ENCODE measurements around the gene CPD. TPM values are rescaled to one million over a fixed set of nuclear protein-coding genes. Genes with fewer than 3 reads are reported as not detected.
A peak's percentile ranks its signal among the peaks of the same experiment; 100 is the strongest.

Gene CPD
- total and polyA plus RNA-seq, 2 of the 13 experiments (the other 11 are each of a cell fraction or from before 2014, with no cell fraction given), result 46.1 to 72.3 TPM

DNA sequence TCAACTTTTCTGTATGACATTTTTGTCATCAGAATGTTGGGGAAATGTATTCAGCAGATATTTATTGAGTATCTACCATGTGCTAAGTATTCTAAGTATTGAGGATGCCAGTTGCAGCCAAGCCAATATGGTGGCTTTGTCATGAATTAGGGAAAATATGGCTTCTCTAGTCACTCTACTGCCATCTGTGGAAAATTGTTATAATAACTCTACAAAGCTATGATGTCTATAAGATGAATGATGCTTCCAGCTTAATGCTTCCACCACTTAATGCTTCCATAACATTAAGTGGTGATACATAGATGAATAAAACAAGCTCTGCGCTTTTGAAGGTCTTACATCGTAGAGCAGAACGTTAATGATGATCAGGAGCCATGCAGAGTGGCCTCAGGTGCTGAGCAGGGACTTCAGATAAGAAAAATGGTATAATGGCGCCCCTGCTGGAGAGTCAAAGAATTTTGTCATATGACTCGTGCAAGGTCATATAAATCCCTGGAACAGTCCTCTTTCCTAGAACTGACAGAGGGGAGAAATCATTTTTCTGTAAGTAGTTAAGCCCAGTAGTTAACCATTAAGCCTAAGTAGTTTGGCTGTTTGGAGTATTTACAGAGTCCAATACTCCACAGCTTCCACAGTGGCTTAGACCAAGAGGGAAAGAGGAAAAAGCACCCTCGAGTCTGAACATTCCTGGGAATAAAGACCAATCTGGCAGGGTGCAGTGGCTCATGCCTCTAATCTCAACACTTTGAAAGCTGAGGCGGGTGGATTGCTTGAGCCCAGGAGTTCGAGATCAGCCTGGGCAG, 42.2 kb upstream of the CPD start (continued):
- TF ChIP-seq, protein P1, sequence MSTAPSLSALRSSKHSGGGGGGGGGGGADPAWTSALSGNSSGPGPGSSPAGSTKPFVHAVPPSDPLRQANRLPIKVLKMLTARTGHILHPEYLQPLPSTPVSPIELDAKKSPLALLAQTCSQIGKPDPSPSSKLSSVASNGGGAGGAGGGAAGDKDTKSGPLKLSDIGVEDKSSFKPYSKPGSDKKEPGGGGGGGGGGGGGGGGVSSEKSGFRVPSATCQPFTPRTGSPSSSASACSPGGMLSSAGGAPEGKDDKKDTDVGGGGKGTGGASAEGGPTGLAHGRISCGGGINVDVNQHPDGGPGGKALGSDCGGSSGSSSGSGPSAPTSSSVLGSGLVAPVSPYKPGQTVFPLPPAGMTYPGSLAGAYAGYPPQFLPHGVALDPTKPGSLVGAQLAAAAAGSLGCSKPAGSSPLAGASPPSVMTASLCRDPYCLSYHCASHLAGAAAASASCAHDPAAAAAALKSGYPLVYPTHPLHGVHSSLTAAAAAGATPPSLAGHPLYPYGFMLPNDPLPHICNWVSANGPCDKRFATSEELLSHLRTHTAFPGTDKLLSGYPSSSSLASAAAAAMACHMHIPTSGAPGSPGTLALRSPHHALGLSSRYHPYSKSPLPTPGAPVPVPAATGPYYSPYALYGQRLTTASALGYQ (CRISPR knock-in tag; IDR thresholded peaks at IDR 0.05), result peak; percentile 58; the same call in 1 of the 2 replicates
- TF ChIP-seq, protein P2, sequence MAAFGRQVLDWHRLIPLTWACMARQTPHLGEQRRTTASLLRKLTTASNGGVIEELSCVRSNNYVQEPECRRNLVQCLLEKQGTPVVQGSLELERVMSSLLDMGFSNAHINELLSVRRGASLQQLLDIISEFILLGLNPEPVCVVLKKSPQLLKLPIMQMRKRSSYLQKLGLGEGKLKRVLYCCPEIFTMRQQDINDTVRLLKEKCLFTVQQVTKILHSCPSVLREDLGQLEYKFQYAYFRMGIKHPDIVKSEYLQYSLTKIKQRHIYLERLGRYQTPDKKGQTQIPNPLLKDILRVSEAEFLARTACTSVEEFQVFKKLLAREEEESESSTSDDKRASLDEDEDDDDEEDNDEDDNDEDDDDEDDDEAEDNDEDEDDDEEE (CRISPR knock-in tag; IDR thresholded peaks at IDR 0.05), result no peak
- no peak for TF ChIP-seq ZFP41 (CRISPR knock-in tag; IDR thresholded peaks at IDR 0.05; ENCODE audit: borderline replicate concordance)
- TF ChIP-seq MXD1 (CRISPR knock-in tag; IDR thresholded peaks at IDR 0.05), result no peak
- TF ChIP-seq, protein P3, sequence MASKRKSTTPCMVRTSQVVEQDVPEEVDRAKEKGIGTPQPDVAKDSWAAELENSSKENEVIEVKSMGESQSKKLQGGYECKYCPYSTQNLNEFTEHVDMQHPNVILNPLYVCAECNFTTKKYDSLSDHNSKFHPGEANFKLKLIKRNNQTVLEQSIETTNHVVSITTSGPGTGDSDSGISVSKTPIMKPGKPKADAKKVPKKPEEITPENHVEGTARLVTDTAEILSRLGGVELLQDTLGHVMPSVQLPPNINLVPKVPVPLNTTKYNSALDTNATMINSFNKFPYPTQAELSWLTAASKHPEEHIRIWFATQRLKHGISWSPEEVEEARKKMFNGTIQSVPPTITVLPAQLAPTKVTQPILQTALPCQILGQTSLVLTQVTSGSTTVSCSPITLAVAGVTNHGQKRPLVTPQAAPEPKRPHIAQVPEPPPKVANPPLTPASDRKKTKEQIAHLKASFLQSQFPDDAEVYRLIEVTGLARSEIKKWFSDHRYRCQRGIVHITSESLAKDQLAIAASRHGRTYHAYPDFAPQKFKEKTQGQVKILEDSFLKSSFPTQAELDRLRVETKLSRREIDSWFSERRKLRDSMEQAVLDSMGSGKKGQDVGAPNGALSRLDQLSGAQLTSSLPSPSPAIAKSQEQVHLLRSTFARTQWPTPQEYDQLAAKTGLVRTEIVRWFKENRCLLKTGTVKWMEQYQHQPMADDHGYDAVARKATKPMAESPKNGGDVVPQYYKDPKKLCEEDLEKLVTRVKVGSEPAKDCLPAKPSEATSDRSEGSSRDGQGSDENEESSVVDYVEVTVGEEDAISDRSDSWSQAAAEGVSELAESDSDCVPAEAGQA (IDR thresholded peaks at IDR 0.05; ENCODE audit: low read depth), result no peak
- TF ChIP-seq, protein P3 (CRISPR knock-in tag; IDR thresholded peaks at IDR 0.05; ENCODE audit: borderline replicate concordance), result no peak
- peak; percentile 93; the same call in 1 of the 2 replicates for TF ChIP-seq ARID3A (IDR thresholded peaks at IDR 0.05; ENCODE audit: low read depth, low read length)
- 0 out of 2 replicates have a peak, but pooled peaks have one; percentile 28 for TF ChIP-seq HOXD1 (CRISPR knock-in tag; IDR thresholded peaks at IDR 0.05)
- TF ChIP-seq TOE1 (CRISPR knock-in tag; IDR thresholded peaks at IDR 0.05), result no peak
- no peak for TF ChIP-seq ZNF207 (IDR thresholded peaks at IDR 0.05; ENCODE audit: borderline replicate concordance)
- TF ChIP-seq ZNF775 (CRISPR knock-in tag; IDR thresholded peaks at IDR 0.05; ENCODE audit: borderline replicate concordance), result no peak
- no peak for TF ChIP-seq ZNF790 (CRISPR knock-in tag; IDR thresholded peaks at IDR 0.05; ENCODE audit: borderline replicate concordance)
- no peak for TF ChIP-seq NFKBIZ (CRISPR knock-in tag; IDR thresholded peaks at IDR 0.05)
- TF ChIP-seq PLSCR1 (CRISPR knock-in tag; IDR thresholded peaks at IDR 0.05; ENCODE audit: borderline replicate concordance), result no peak
- no peak for TF ChIP-seq ZNF180 (CRISPR knock-in tag; IDR thresholded peaks at IDR 0.05; ENCODE audit: borderline replicate concordance, low read depth)
- TF ChIP-seq ZNF766 (CRISPR knock-in tag; IDR thresholded peaks at IDR 0.05; ENCODE audit: borderline replicate concordance), result 0 out of 2 replicates have a peak, but pooled peaks have one; percentile 78
